ENCODE data around the gene SCN1A. TPM values are rescaled to one million over a fixed set of nuclear protein-coding genes. Genes with fewer than 3 reads are reported as not detected.
"Not testable (repeated sequence)": the region's sequence is repeated elsewhere in the genome, so short reads cannot be mapped to it uniquely, and the experiment has no call there.

The SCN1A gene
- total RNA-seq, 1 donor from 2014 or later: not detected

- no peak for DNase-seq
Measured at GRCh38 chr2:166081131-166081632, 46.6 kb downstream of the SCN1A start.

GRCh38 chr2:166074430-166074829 is 53.4 kb downstream of the SCN1A start:
- DNase-seq: no peak

- no peak for DNase-seq
Measured at GRCh38 chr2:166074011-166074410, 53.8 kb downstream of the SCN1A start.

GRCh38 chr2:166070231-166070630 is 57.6 kb downstream of the SCN1A start:
- no peak for DNase-seq

- no peak for DNase-seq
Measured at GRCh38 chr2:166068981-166069380, 58.8 kb downstream of the SCN1A start.

DNA sequence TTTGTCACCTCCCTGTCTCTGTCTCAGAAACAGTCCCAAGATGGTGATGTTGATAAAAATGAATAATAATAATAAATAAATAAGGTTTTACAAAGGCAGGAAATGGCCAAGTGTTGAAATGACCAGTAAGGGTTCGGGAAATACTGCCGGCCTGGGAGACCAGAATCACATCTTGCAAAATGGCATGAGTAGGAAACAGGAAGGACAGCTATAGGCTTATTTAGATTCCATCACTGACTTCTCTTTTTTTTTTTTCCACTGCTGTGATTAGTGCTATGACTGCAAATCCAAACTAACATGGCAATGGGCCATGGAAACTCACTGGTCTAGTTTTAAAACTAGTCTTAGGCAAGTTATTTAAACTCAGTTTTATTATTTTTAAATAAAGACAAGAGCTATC is 60.6 kb downstream of the SCN1A start:
- DNase-seq: peak; percentile 41

DNA sequence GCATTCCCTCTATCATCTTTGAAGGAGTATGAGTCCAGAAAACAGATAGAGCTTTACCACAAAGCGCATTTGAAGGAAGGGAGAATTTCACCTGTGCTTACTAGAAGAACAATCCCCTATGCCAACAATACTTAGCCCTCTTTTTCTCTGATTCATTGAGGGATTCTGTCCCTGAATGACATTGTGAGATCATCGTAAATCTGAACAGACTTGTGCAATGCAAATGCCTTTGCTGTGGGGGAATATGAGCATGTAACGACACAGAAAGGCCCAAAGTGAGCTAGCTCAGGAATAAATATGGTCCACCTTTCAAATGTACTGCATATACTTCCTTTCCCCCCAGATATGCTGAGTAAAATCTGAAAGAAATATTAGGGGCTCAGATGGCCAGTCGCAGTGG is 67.6 kb downstream of the SCN1A start:
- DNase-seq: no peak

DNA sequence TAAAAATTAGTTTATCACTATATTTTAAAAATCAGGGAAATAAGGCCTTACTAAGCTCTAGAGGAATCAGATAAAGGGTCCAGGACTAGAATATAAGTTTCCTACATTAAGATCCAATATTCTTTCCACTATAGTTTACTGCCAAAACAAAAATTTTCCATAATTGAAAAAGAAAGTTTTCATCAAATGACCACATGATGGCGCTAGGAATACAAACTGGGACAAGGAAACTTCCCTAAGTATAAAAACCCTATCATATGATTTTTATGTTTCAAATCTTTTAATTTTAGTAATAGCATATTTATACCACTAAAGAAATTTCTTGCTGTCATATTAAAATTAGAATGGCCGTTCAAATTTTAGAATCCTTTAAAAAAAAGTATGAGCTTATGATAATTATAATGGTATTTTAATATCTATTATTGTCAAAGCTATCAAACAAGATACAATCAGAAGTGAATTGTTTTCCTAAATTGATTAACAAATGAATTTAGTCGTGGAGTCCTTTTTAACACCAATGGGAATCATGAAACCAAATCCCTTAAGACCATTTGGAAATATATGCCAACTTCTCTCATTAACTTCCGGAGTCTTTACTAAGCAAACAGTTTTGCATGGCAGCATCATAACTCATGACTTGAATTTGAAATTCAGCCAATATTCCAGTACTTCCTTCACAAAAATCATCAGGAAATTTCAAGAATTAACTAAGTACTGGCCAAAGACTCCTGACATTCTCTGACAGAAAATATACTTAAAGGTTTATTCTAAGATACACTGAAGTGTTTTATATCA is 70.3 kb downstream of the SCN1A start:
- DNase-seq: peak; percentile 80

DNA sequence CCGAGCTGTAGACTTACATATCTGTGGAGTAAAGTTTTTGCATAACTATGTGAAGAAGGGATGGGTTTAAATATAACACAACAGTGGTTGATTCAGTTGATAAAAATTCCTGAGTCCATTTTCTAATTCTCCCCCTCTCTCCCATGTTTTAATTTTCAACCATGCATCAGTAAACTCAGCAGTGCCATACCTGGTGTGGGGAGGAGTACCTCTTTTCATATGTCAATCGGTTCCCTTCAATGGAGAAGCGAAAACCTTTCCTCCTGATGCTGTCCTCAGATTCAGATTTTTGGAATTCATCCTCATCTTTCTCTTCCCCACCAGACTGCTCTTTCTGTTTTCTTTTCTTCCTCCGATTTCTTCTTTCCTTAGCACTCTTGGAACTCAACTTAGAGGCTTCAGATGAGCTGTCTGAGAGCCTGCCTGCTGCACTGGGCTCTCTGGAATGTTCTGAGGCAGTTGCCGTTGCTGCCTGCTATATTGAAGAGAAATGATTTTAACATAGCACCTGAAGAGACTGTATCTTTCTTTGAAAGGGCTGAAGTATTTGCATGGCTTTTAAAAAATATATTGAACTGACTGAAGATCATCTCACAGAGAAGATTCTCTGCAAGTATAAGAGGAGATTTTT is 82.9 kb downstream of the SCN1A start:
- no peak for DNase-seq

DNA sequence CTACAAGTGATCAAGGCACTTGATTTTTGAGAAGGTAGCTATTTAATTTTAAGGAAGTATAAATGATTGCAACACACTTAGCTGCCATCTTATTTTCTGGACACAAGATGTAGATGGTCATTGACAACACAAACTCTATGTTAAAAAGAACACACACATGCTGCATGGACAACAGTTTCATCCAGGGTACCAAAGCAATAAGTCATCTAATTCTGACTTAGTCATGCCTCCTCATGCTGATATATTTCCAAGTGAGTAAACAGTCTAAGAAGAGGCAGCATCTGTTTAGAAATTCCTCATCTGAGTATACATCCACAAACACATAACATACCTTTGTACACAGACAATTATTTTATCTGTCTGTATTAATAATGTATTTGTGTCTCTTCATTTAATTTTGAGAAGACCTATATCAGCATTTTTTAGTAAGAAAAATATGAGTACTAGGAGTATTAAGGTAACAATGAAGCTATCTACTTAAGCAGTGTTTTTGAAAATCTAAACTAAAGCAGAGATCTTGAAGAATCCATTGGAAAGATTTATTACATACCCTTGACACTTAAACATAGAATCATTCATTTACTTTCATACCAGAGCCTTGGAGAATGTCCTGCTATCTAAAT is 84.9 kb downstream of the SCN1A start:
- no peak for DNase-seq

DNA sequence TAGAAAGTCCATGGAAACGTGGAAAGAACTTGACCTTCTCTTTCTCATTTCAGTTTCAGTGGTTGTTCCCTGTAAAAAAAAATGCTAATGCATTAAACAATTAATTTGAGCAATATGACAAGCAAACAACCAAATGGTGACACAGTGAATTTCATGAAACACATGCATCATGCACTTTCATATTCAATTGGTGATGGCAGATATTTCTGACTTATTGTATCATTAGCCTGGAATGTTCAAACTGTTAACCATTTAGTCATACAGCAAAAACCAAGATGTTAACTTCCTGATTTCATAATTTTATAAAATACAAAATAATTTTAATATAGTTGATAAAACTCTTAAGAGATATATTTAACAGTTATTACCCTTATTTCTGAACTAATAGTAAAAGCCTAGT is 85.5 kb downstream of the SCN1A start:
- no peak for DNase-seq

DNA sequence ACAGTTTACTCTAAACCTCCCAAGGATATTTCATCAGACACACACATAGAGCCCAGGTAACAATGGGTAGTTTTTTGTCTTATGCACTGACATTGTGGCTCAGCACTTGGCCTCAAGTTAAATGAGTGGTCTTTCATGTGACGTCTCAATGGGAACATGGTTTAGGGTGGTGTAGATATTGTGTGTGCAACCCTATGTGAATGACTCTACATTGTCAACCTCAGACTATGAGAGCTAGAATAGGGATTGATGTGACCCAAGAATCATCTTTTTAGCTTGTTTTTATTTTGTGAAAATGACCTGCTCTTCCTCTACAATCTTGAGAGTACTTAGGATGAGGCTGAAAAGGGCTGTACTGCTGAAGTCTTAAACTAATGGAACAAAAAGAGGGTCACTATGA is 86.2 kb downstream of the SCN1A start:
- no peak for DNase-seq

DNA sequence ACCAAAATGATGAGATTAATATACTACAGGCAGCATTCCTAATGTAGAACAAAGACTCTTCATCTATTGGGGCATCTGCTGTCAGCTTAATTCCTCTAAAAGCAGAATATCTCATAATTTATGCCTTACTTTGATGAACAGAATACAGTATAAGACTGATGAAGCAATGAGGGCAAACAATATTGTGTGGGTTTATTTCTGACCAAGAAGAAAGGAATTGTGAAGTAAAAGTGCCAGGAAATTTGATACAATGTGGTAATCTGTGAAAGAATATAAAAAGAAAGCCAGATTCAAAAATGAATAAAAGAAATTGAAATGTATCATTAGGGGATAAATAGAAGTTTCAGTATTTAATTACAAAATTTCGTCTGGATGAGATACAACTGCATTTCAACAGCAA is 95.5 kb downstream of the SCN1A start:
- DNase-seq: no peak

DNA sequence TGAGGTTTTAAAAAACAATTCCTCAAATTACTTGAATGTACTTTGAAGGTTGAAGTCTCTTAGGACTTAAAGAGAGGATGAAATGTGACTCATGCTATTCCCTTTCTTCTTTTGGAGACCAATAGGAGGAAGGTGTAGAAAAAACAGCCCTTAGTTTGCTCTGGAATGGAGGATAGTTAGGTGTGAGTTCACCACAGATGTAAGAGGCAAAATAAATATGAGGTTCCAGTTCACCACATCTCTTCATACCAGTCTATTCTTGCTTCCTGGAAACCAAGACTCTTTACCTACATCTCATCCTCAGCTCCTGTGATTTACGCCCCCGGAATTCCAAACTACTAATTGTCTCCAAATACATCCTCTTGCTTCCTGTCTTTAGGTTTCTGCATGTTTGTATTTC is 96.8 kb downstream of the SCN1A start:
- DNase-seq: peak; percentile 3

- DNase-seq: no peak
Measured at GRCh38 chr2:166025313-166025712, 102.5 kb downstream of the SCN1A start.

DNA sequence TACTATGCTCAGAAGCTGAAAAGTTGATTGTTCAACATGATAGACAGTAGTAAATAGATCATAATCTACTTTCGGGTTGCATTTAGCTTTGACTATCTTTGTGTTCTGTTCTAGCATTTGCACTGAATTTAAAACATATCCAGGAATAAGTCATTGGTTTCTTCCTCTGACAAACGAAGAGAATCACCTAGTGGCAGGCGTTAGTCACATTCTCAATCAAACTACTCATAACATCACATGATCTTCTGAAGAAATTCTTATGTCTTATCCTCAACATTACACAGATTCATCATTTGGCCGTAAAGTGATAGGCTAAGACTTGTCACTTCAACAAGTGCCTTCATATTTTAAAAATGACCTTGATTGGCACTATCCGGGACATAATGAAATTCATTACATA is 110.6 kb downstream of the SCN1A start:
- no peak for DNase-seq

- no peak for DNase-seq
Measured at GRCh38 chr2:166013878-166014277, 113.9 kb downstream of the SCN1A start.

DNA sequence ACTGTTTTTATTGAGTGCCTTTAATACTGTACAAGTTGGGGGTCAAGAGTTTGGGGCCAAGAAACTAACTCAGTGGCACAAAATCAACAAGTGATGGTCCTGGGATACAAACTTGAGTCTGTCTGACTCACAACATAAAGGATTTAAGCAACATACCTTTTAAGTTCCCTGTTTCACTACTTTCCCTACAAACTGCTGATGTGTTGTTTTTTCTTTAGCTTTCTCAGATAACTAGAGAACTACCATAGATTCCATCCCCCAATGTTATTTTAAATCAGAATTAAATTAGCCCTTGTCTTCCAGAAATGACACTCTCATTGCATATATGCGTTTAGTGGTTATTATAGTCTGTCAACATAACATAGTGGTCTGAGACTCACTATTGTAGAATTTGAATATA is 116.2 kb downstream of the SCN1A start:
- no peak for DNase-seq

DNA sequence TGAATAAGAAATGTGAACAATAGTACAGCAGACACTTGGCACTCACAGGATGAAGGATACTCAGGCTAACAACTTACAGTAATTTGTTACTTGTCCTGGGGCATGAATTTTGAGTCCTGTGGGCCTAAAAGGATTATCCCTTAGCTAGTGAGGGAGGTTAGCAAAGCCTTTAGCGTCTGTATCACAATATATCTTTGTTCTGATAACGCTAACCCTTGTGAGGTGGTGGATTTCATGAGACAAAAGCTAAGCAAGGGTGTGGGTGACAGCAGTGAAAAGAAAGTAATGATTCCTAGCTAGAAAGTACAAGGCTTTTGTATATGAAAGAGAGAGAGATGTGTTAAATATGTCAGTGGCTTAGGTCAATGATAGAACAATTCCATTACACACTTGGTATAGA is 127.4 kb downstream of the SCN1A start:
- no peak for DNase-seq

DNA sequence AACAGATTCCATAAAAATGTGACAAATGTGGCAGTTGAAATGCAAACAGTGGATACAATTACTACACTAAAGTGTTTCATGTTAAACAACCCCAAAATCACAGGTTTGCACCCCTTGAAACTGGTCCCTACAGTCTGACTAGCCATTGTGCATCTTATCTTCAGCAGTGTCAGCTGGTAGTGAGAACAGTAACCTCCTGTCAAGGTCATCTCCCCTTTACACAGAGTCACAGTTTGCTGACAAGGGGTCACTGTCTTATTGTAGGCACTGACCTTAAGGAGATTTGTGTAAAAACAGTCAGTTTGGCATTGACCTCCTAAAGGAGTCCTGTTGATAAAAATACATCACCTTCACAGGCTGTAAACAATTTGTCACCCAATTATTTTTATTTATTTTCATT is 137.0 kb downstream of the SCN1A start:
- DNase-seq: no peak

DNA sequence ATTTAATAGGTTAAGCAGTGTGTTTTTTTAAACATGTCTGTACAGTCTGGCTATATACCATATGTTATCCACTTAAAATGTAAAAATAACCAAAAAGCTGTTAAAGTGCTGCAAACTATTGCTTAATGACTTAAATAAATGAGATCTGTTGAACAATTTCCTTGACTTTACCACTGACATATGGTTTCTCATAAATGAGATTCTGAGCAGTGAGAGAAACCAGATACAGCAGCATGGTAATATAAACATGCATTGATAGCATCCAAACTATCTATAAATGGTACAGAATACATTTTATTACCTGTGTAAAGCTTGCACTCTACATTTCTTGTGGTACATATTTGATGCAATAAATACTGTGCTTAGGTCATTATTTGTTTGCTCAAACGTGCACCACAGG is 138.0 kb downstream of the SCN1A start:
- DNase-seq: no peak

DNA sequence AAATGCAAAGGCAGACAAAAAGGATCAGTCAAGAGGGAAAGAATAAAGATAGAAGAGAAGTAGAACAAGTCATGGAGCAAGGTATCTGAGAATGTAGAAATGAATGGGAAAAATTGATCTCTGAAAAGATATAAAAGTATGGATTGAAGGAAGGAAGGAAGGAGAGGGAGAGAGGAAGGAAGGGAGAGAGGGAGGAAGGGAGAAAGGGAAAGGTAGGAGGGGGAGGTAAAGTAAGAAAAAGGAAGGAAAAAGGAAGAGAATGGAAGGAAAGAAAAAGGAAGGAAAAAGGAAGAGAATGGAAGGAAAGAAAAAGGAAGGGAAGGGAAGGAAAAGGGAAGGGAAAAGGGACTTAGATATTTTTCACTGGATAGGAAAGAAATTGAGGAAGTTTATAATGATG is 142.7 kb downstream of the SCN1A start:
- no peak for DNase-seq

- DNase-seq: not testable (repeated sequence)
Measured at GRCh38 chr2:165972161-165972560, 155.7 kb downstream of the SCN1A start.

DNA sequence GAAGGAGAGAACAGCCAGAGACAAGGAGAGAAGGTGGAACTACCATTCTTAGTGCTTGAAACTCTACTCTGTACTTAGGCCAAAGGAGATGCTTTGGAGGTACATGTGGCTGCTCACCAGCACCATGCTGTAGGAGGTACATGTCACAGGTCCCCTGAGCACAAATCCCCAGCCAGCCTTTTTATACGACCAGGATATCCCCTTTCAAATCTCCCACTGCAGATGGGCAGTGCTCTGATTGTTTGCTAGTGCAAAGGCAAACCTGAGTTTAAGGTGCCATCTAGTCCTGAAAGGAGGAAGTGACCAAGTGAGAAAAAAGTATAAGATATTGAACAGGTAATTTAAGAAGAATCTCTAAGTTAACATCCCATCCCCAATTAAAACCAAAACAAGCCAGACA is 157.2 kb downstream of the SCN1A start:
- DNase-seq: no peak
